Body of pancreas (tissue), 4 donors: ENCODE results near the gene AADACL4.

ENCODE experiments used
- POLR2A ChIP-seq, 3 donors: fragments of 450-650 bp; IDR thresholded peaks; one replicate each; pipeline ENCODE4 v1.6.1; 2016; ENCODE audit warnings: antibody characterized with exemption in 3 of 3, mild to moderate bottlenecking in 2 of 3
- TF ChIP-seq, protein P1 (sequence below), 7 experiments: fragments of 450-650 bp in 4 of 7; fragments of 200-600 bp in 3 of 7; sonication (generic) in 3 of 7; IDR thresholded peaks; one replicate each; pipeline ENCODE4 v1.5.1; 2016 to 2019; ENCODE audit warnings: antibody characterized with exemption in 7 of 7

DNA sequence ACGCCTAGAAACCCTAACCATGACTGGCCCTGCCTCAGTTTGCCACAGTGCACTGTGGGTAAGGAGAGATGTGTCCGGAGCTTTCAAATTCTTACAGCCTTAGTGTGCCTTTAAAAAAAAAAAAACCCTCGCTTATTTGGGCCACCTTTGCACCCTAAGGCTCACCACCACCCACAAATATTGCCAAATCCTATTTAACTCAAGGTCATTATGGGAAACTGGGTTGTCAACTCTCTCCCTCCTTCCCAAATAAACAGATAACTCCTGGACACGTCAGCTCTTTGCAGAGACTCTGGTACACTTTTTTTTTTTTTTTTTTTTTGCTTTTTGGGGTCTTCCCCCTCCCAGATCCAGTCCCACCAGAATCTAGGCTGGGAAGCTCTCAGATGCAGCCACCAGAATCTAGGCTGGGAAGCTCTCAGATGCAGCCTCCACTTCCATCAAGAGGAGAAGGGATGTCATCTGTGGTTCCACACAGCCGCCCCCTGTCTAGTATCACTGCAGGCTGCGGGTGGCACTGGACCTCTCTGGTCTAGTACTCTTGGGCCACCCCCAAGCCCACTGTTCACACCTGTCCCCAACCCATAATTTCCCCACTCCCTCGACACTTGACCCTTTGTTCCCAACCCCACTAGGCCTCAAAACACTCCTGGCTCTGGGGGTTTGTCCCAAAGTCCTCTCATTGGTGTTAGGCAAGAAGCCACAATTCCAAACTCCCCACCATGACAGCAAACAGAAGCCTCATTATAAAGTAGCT is 29.3 kb upstream of the AADACL4 start:
- TF ChIP-seq, protein P1, sequence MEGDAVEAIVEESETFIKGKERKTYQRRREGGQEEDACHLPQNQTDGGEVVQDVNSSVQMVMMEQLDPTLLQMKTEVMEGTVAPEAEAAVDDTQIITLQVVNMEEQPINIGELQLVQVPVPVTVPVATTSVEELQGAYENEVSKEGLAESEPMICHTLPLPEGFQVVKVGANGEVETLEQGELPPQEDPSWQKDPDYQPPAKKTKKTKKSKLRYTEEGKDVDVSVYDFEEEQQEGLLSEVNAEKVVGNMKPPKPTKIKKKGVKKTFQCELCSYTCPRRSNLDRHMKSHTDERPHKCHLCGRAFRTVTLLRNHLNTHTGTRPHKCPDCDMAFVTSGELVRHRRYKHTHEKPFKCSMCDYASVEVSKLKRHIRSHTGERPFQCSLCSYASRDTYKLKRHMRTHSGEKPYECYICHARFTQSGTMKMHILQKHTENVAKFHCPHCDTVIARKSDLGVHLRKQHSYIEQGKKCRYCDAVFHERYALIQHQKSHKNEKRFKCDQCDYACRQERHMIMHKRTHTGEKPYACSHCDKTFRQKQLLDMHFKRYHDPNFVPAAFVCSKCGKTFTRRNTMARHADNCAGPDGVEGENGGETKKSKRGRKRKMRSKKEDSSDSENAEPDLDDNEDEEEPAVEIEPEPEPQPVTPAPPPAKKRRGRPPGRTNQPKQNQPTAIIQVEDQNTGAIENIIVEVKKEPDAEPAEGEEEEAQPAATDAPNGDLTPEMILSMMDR (IDR thresholded peaks at IDR 0.05): peak in 1 of 7 experiments; percentile 2
- no peak for TF ChIP-seq POLR2A (IDR thresholded peaks at IDR 0.05)
